Measurements from ENCODE around the gene PRMT1. TPM values are rescaled to one million over a fixed set of nuclear protein-coding genes. Genes with fewer than 3 reads are reported as not detected.
A peak's percentile ranks its signal among the peaks of the same experiment; 100 is the strongest.

Gene PRMT1
- total and polyA plus RNA-seq, 2 donors, result 121 to 215 TPM

GRCh38 chr19:49641688-49642491 lies 35.2 kb upstream of the PRMT1 start, which contains the start of gene SCAF1:
SCAF1 (plus strand) TSS chr19:49642209; CDS start chr19:49645027, 2,818 bp downstream.
- peak within 1 kb of the TSS; percentile 100 for H3K27ac ChIP-seq (ENCODE audit: low read depth)
- H3K4me1 ChIP-seq (ENCODE audit: insufficient read depth), result no peaks in the 10 kb centered on the region
- H3K36me3 ChIP-seq (ENCODE audit: insufficient read depth), result no peaks in the 10 kb centered on the region
- DNase-seq (ENCODE audit: extremely low spot score), result peak; percentile 95
- WGBS, result under 1% methylated on average over 87 of the region's 87 CpGs
- peak within 1 kb of the TSS; percentile 74 for H3K4me3 ChIP-seq (ENCODE audit: low read depth, low read length)

- 8% methylated on average over 5 of the region's 5 CpGs for WGBS
- peak overlapping the region; percentile 90 for H3K27ac ChIP-seq (ENCODE audit: low read depth)
- DNase-seq (ENCODE audit: extremely low spot score), result no peak
- H3K4me3 ChIP-seq (ENCODE audit: low read depth, low read length), result peak overlapping the region; percentile 74
- no peaks in the 10 kb centered on the region for H3K4me1 ChIP-seq (ENCODE audit: insufficient read depth)
- no peaks in the 10 kb centered on the region for H3K36me3 ChIP-seq (ENCODE audit: insufficient read depth)
Observed at GRCh38 chr19:49642492-49643035, 34.5 kb upstream of the PRMT1 start.

- WGBS, result 69% methylated on average over 2 of the region's 2 CpGs
- no peak overlapping the region for H3K4me3 ChIP-seq (ENCODE audit: low read depth, low read length)
- no peaks in the 10 kb centered on the region for H3K4me1 ChIP-seq (ENCODE audit: insufficient read depth)
- DNase-seq (ENCODE audit: extremely low spot score), result no peak
- no peaks in the 10 kb centered on the region for H3K36me3 ChIP-seq (ENCODE audit: insufficient read depth)
- no peak overlapping the region for H3K27ac ChIP-seq (ENCODE audit: low read depth)
Observed at GRCh38 chr19:49643466-49643865, 33.6 kb upstream of the PRMT1 start.

GRCh38 chr19:49645592-49645991 lies 31.5 kb upstream of the PRMT1 start:
- Histone ChIP-seq H3K36me3 (ENCODE audit: insufficient read depth) (no peaks in the 10 kb centered on the region), H3K4me1 (ENCODE audit: insufficient read depth) (no peaks in the 10 kb centered on the region), H3K27ac (ENCODE audit: low read depth) (no peak overlapping the region), H3K4me3 (ENCODE audit: low read depth, low read length) (no peak overlapping the region)
- WGBS, result 91% methylated on average over 11 of the region's 11 CpGs
- no peak for DNase-seq (ENCODE audit: extremely low spot score)

- Histone ChIP-seq H3K27ac (ENCODE audit: low read depth) (no peak overlapping the region), H3K4me1 (ENCODE audit: insufficient read depth) (no peaks in the 10 kb centered on the region), H3K36me3 (ENCODE audit: insufficient read depth) (no peaks in the 10 kb centered on the region), H3K4me3 (ENCODE audit: low read depth, low read length) (no peak overlapping the region)
- WGBS, result 91% methylated on average over 13 of the region's 13 CpGs
- DNase-seq (ENCODE audit: extremely low spot score), result no peak
Observed at GRCh38 chr19:49645995-49646394, 31.1 kb upstream of the PRMT1 start.

GRCh38 chr19:49646586-49646985 lies 30.5 kb upstream of the PRMT1 start:
- 91% methylated on average over 17 of the region's 17 CpGs for WGBS
- H3K27ac ChIP-seq (ENCODE audit: low read depth), result no peak overlapping the region
- H3K4me3 ChIP-seq (ENCODE audit: low read depth, low read length), result no peak overlapping the region
- H3K4me1 ChIP-seq (ENCODE audit: insufficient read depth), result no peaks in the 10 kb centered on the region
- peaks cover 4% of the 10 kb centered on the region for H3K36me3 ChIP-seq (ENCODE audit: insufficient read depth)
- DNase-seq (ENCODE audit: extremely low spot score), result no peak

- Histone ChIP-seq H3K4me1 (ENCODE audit: insufficient read depth) (no peaks in the 10 kb centered on the region), H3K36me3 (ENCODE audit: insufficient read depth) (peaks cover 8% of the 10 kb centered on the region), H3K4me3 (ENCODE audit: low read depth, low read length) (no peak overlapping the region), H3K27ac (ENCODE audit: low read depth) (no peak overlapping the region)
- DNase-seq (ENCODE audit: extremely low spot score), result no peak
- WGBS, result 96% methylated on average over 72 of the region's 72 CpGs
Observed at GRCh38 chr19:49651029-49651819, 25.8 kb upstream of the PRMT1 start.

- H3K4me1 ChIP-seq (ENCODE audit: insufficient read depth), result no peaks in the 10 kb centered on the region
- WGBS, result 97% methylated on average over 110 of the region's 110 CpGs
- H3K27ac ChIP-seq (ENCODE audit: low read depth), result no peak overlapping the region
- no peak for DNase-seq (ENCODE audit: extremely low spot score)
- peaks cover 8% of the 10 kb centered on the region for H3K36me3 ChIP-seq (ENCODE audit: insufficient read depth)
- no peak overlapping the region for H3K4me3 ChIP-seq (ENCODE audit: low read depth, low read length)
Observed at GRCh38 chr19:49651820-49652550, 25.1 kb upstream of the PRMT1 start.

GRCh38 chr19:49652551-49653465 lies 24.3 kb upstream of the PRMT1 start:
- H3K4me3 ChIP-seq (ENCODE audit: low read depth, low read length), result no peak overlapping the region
- H3K36me3 ChIP-seq (ENCODE audit: insufficient read depth), result peaks cover 8% of the 10 kb centered on the region
- H3K27ac ChIP-seq (ENCODE audit: low read depth), result no peak overlapping the region
- WGBS, result 93% methylated on average over 58 of the region's 58 CpGs
- no peak for DNase-seq (ENCODE audit: extremely low spot score)
- no peaks in the 10 kb centered on the region for H3K4me1 ChIP-seq (ENCODE audit: insufficient read depth)

- Histone ChIP-seq H3K4me1 (ENCODE audit: insufficient read depth) (no peaks in the 10 kb centered on the region), H3K36me3 (ENCODE audit: insufficient read depth) (peaks cover 8% of the 10 kb centered on the region), H3K27ac (ENCODE audit: low read depth) (no peak overlapping the region), H3K4me3 (ENCODE audit: low read depth, low read length) (no peak overlapping the region)
- WGBS, result 92% methylated on average over 13 of the region's 13 CpGs
- DNase-seq (ENCODE audit: extremely low spot score), result no peak
Observed at GRCh38 chr19:49653466-49653806, 23.6 kb upstream of the PRMT1 start.

- H3K4me3 ChIP-seq (ENCODE audit: low read depth, low read length), result no peak overlapping the region
- no peak overlapping the region for H3K27ac ChIP-seq (ENCODE audit: low read depth)
- peaks cover 8% of the 10 kb centered on the region for H3K36me3 ChIP-seq (ENCODE audit: insufficient read depth)
- no peak for DNase-seq (ENCODE audit: extremely low spot score)
- H3K4me1 ChIP-seq (ENCODE audit: insufficient read depth), result no peaks in the 10 kb centered on the region
- 83% methylated on average over 10 of the region's 10 CpGs for WGBS
Observed at GRCh38 chr19:49654581-49654980, 22.5 kb upstream of the PRMT1 start.

- H3K27ac ChIP-seq (ENCODE audit: low read depth), result no peak overlapping the region
- no peak overlapping the region for H3K4me3 ChIP-seq (ENCODE audit: low read depth, low read length)
- peaks cover 8% of the 10 kb centered on the region for H3K36me3 ChIP-seq (ENCODE audit: insufficient read depth)
- WGBS, result 87% methylated on average over 23 of the region's 23 CpGs
- no peaks in the 10 kb centered on the region for H3K4me1 ChIP-seq (ENCODE audit: insufficient read depth)
- no peak for DNase-seq (ENCODE audit: extremely low spot score)
Observed at GRCh38 chr19:49655570-49656455, 21.3 kb upstream of the PRMT1 start.

Data from urinary bladder (tissue), 4 donors.